Amniotic epithelial cell (primary cell): ENCODE measurements around the gene USP19.
A peak's percentile ranks its signal among the peaks of the same experiment; 100 is the strongest.

Experiments used
- DNase-seq: peaks from one replicate; pipeline ENCODE4 v3.0.0-alpha.2; 2010; ENCODE audit warnings: low read depth

The USP19 gene

GRCh38 chr3:49104427-49105291 is 16.0 kb downstream of the USP19 start, which contains the start of gene QARS1:
Gene QARS1, minus strand, starts transcription at chr3:49104757. Its CDS starts 24 bp downstream, at chr3:49104733.
- peak; percentile 84 for DNase-seq

GRCh38 chr3:49104052-49104426 is 16.6 kb downstream of the USP19 start:
- no peak for DNase-seq

- DNase-seq = no peak
These were observed 20.5 kb downstream of the USP19 start for GRCh38 chr3:49100046-49100615.

GRCh38 chr3:49098910-49099630 is 21.6 kb downstream of the USP19 start:
- DNase-seq = no peak

- peak; percentile 74 for DNase-seq
These were observed 22.2 kb downstream of the USP19 start for GRCh38 chr3:49098429-49098828.

- peak; percentile 97 for DNase-seq
These were observed 26.5 kb downstream of the USP19 start, which contains the start of gene QRICH1 for GRCh38 chr3:49093853-49094767. Gene QRICH1, minus strand, starts transcription at chr3:49094071. Its CDS starts 17,054 bp downstream, at chr3:49077017.

GRCh38 chr3:49092938-49093852 is 27.4 kb downstream of the USP19 start:
- peak; percentile 88 for DNase-seq

GRCh38 chr3:49081429-49081828 is 39.2 kb downstream of the USP19 start:
- no peak for DNase-seq

- no peak for DNase-seq
These were observed 41.4 kb downstream of the USP19 start for GRCh38 chr3:49079270-49079669.

- DNase-seq = no peak
These were observed 44.0 kb downstream of the USP19 start for GRCh38 chr3:49076646-49077045.

- DNase-seq = no peak
These were observed 44.5 kb downstream of the USP19 start for GRCh38 chr3:49076116-49076515.
